HepG2 (cell line): ENCODE measurements around the gene PKLR. TPM values are rescaled to one million over a fixed set of nuclear protein-coding genes. Genes with fewer than 3 reads are reported as not detected.

Source experiments
- ATAC-seq: fragments of 200-7000 bp; cut with Tn5 transposase; 3 replicates; pipeline ENCODE4 v1.9.1; 2020; ENCODE audit warnings: mild to moderate bottlenecking, moderate library complexity
- BruUV-seq: library from RNA; stranded (reverse); fragments of 400-500 nt; replicated peaks from 2 replicates; lab custom pipeline; 2021; lab: Mats Ljungman, UMichigan
- CTCF ChIA-PET: fragments of 300-600 bp; formaldehyde crosslinking; extraction: SDS; loops from one replicate; lab custom pipeline; 2021; ENCODE audit warnings: low total read pairs, inconsistent platforms, low intra/inter-chr PET ratio; lab: Yijun Ruan, JAX
- POLR2A ChIA-PET: fragments of 350-600 bp; sonication (Branson Sonifier 250); formaldehyde crosslinking; loops from one replicate; lab custom pipeline; 2020; ENCODE audit warnings: antibody characterized with exemption, inconsistent platforms; lab: Yijun Ruan, JAX
- DNase-seq: peaks from one replicate; pipeline ENCODE4 v3.0.0-alpha.2; 2015; ENCODE audit warnings: low spot score
- FAIRE-seq: peaks from 3 replicates; lab custom pipeline; 2011; peaks lifted over from hg19 to GRCh38; lab: Jason Lieb, UNC
- H2AFZ ChIP-seq: one replicate; pipeline ENCODE4 v1.6.1; 2011; ENCODE audit warnings: low read length, inconsistent platforms
- H3K27ac ChIP-seq: fragments of 300-600 bp; 3 replicates; pipeline ENCODE4 v1.8.0; 2011; ENCODE audit warnings: mixed run types, mild to moderate bottlenecking, mixed read lengths, low read length, inconsistent platforms; ENCODE audit not compliant: insufficient read depth; ENCODE audit errors: extremely low read length
- H3K27me3 ChIP-seq, 2 experiments: fragments of 200-600 bp in 1 of 2; 2 replicates in 1 of 2; 3 replicates in 1 of 2; pipeline versions ENCODE4 v1.6.0 to v1.8.0; 2011; ENCODE audit warnings: low read length in 2 of 2, mild to moderate bottlenecking in 2 of 2, moderate library complexity in 2 of 2, inconsistent platforms in 1 of 2; ENCODE audit not compliant: insufficient read depth in 2 of 2, control insufficient read depth in 1 of 2
- H3K36me3 ChIP-seq, 2 experiments: fragments of 200-600 bp in 1 of 2; replicated peaks in 1 of 2; 2 replicates in 1 of 2; 3 replicates in 1 of 2; pipeline versions ENCODE4 v1.5.1 to v1.8.0; 2011; ENCODE audit warnings: low read length in 2 of 2, inconsistent platforms in 1 of 2; ENCODE audit not compliant: insufficient read depth in 2 of 2, control insufficient read depth in 1 of 2
- H3K4me1 ChIP-seq: 2 replicates; pipeline ENCODE4 v1.5.1; 2012; ENCODE audit warnings: low read length, inconsistent platforms; ENCODE audit not compliant: insufficient read depth
- H3K4me2 ChIP-seq: 2 replicates; pipeline ENCODE4 v1.6.0; 2011; ENCODE audit warnings: low read depth, low read length, inconsistent platforms
- H3K4me3 ChIP-seq, 3 experiments: fragments of 200-600 bp in 1 of 3; sonication (generic), shearing (Covaris generic) in 1 of 3; replicated peaks in 1 of 3; 2 replicates each; pipeline ENCODE4 v1.5.1; 2011 to 2016; ENCODE audit warnings: low read length in 3 of 3, inconsistent platforms in 2 of 3, low read depth in 2 of 3, mild to moderate bottlenecking in 2 of 3, control low read depth in 1 of 3, mixed read lengths in 1 of 3; ENCODE audit not compliant: insufficient read depth in 1 of 3
- H3K79me2 ChIP-seq: one replicate; pipeline ENCODE4 v1.6.1; 2011; ENCODE audit warnings: low read length, inconsistent platforms; ENCODE audit not compliant: insufficient read depth
- H3K9ac ChIP-seq: 2 replicates; pipeline ENCODE4 v1.6.0; 2011; ENCODE audit warnings: mild to moderate bottlenecking, low read depth, low read length, inconsistent platforms; ENCODE audit not compliant: insufficient read depth
- H3K9me3 ChIP-seq: 2 replicates; pipeline ENCODE4 v1.5.1; 2012; ENCODE audit warnings: mild to moderate bottlenecking, low read length
- H4K20me1 ChIP-seq: 2 replicates; pipeline ENCODE4 v1.6.0; 2011; ENCODE audit warnings: inconsistent platforms, mild to moderate bottlenecking, low read length, moderate library complexity; ENCODE audit not compliant: insufficient read depth
- AHDC1 ChIP-seq: sonication (generic); formaldehyde crosslinking; IDR thresholded peaks from 2 replicates; pipeline ENCODE4 v1.5.1; 2020; ENCODE audit warnings: mild to moderate bottlenecking, missing genetic modification reagents, borderline replicate concordance
- HMG20B ChIP-seq: conservative IDR thresholded peaks from 2 replicates; pipeline ENCODE4 v1.6.1; 2016; ENCODE audit warnings: missing genetic modification reagents, missing compliant biosample characterization
- HNRNPK ChIP-seq: fragments of 200-400 bp; formaldehyde crosslinking; IDR thresholded peaks from 2 replicates; pipeline ENCODE4 v1.6.1; 2018; ENCODE audit warnings: low read length, low read depth, moderate library complexity, mild to moderate bottlenecking; ENCODE audit not compliant: poor library complexity, severe bottlenecking
- KLF11 ChIP-seq: IDR thresholded peaks from 2 replicates; pipeline ENCODE4 v1.6.1; 2016; ENCODE audit warnings: missing compliant biosample characterization
- MAZ ChIP-seq, 2 experiments: sonication (generic) in 1 of 2; formaldehyde crosslinking in 1 of 2; IDR thresholded peaks; 2 replicates each; pipeline versions ENCODE4 v1.5.0 to v1.6.1; 2012 to 2020; ENCODE audit warnings: low read depth in 2 of 2, mild to moderate bottlenecking in 2 of 2, borderline replicate concordance in 1 of 2, improper control_type of control experiment in 1 of 2, low read length in 1 of 2, missing genetic modification reagents in 1 of 2, moderate library complexity in 1 of 2
- SKI ChIP-seq: fragments of 450-650 bp; IDR thresholded peaks from one replicate; pipeline ENCODE4 v1.6.1; 2018; ENCODE audit warnings: mild to moderate bottlenecking; ENCODE audit not compliant: partially characterized antibody
- SOX6 ChIP-seq, 2 experiments: fragments of 450-650 bp in 1 of 2; sonication (generic) in 1 of 2; formaldehyde crosslinking in 1 of 2; IDR thresholded peaks; 2 replicates each; pipeline versions ENCODE4 v1.4.0 to v1.6.1; 2017 to 2020; ENCODE audit warnings: antibody characterized with exemption in 1 of 2, mild to moderate bottlenecking in 1 of 2, missing genetic modification reagents in 1 of 2
- TFDP2 ChIP-seq: sonication (generic); formaldehyde crosslinking; IDR thresholded peaks from 2 replicates; pipeline ENCODE4 v1.4.0; 2020; ENCODE audit warnings: missing genetic modification reagents
- ZNF598 ChIP-seq: sonication (generic); formaldehyde crosslinking; IDR thresholded peaks from 2 replicates; pipeline ENCODE4 v1.5.1; 2020; ENCODE audit warnings: mild to moderate bottlenecking, missing genetic modification reagents, borderline replicate concordance
- WGBS: methylation state at CpG from one replicate; pipeline ENCODE4 v1.1.6; 2017; ENCODE audit warnings: low lambda C conversion rate; 5-methylcytosine and 5-hydroxymethylcytosine counted together
- in situ Hi-C: cut with HindIII; loops from 2 replicates; pipeline ENCODE4 v1.10.0; 2017; ENCODE audit warnings: low pct_unique_long_range_greater_than_20kb; ENCODE audit not compliant: extremely low pct_ligation_motif_present
- intact Hi-C: fragments of 100-400 bp; cut with micrococcal nuclease; formaldehyde crosslinking; loops from one replicate; pipeline ENCODE4 v1.10.0; 2022; ENCODE audit not compliant: unreplicated experiment
- polyA plus RNA-seq, 8 experiments: library from polyadenylated mRNA; depleted of rRNA in 3 of 8; stranded (reverse) in 7 of 8; unstranded in 1 of 8; fragments of >200 nt; fragmentation: Illumina TruSeq in 4 of 8; extraction: Trizol in 4 of 8; gene quantifications; 2 replicates each; pipeline versions ENCODE4 v1.2.1 to v1.2.3, GENCODE V29; 2011 to 2016; ENCODE audit warnings: low read depth in 4 of 8, missing spikeins in 1 of 8, mixed read lengths in 1 of 8; ENCODE audit not compliant: insufficient read depth in 1 of 8
- total RNA-seq, 5 experiments: library from RNA; depleted of rRNA; stranded (reverse); fragments of >200 nt; fragmentation: Illumina TruSeq; extraction: Trizol; gene quantifications; 2 replicates each; pipeline ENCODE4 v1.2.3, GENCODE V29; 2016; ENCODE audit warnings: low read depth in 1 of 5

The PKLR gene
- total and polyA plus RNA-seq, 2 of the 13 experiments (the other 11 are each of a cell fraction or from before 2014, with no cell fraction given): 10.3 to 29.3 TPM

- no peak for TF ChIP-seq HMG20B (CRISPR knock-in tag)
- TF ChIP-seq SOX6 (IDR thresholded peaks at IDR 0.05): no peak
- TF ChIP-seq SOX6 (CRISPR knock-in tag; IDR thresholded peaks at IDR 0.05): no peak
- TF ChIP-seq, all 625 proteins: peak for 0
These were observed 45.0 kb downstream of the PKLR start (continued) for GRCh38 chr1:155256058-155256852.

- Histone ChIP-seq H3K4me2 (peak within 1 kb of the TSS; percentile 99), H3K36me3 (peaks cover 5 to 10% of the 10 kb centered on the region in 2 experiments; a peak in 3 of 5 replicates), H3K9ac (peak within 1 kb of the TSS; percentile 72), H3K79me2 (peaks cover 9% of the 10 kb centered on the region), H3K9me3 (no peaks in the 10 kb centered on the region), H3K27ac (peak within 1 kb of the TSS; percentile 47), H3K27me3 (no peaks in the 10 kb centered on the region), H4K20me1 (no peaks in the 10 kb centered on the region), H3K4me1 (peaks cover 50% of the 10 kb centered on the region), H2AFZ (no peak within 1 kb of the TSS), H3K4me3 (peak within 1 kb of the TSS; percentile 61 to 83 (median 72))
- intact Hi-C loops (loop anchor here (1.0 kb wide), 1 partner anchor 53 kb away; the partner anchor contains the start of gene FDPS), in situ Hi-C loops (loop anchor here (10.0 kb wide), 1 partner anchor 49 kb away; the partner anchor contains the start of genes FDPS and PKLR)
- POLR2A ChIA-PET: interaction anchor here (1.0 to 1.3 kb wide), 7 partner anchors 17 to 308 kb away, joined by 3 to 12 read pairs (median 3); partner anchors contain the start of genes CLK2, FDPS and PKLR
- peak; percentile 73 for ATAC-seq
- peak; percentile 51 for FAIRE-seq
- WGBS: 35% methylated on average over 26 of the region's 54 CpGs
- peak; percentile 63 for DNase-seq
- CTCF ChIA-PET: interaction anchor here (0.9 kb wide), 1 partner anchor 52 kb away, joined by 3 read pairs; no protein-coding TSS in a partner anchor
- BruUV-seq: no TSS peak
- no peak for TF ChIP-seq SKI
- TF ChIP-seq MAZ (IDR thresholded peaks at IDR 0.05; ENCODE audit: borderline replicate concordance, low read depth, low read length): peak; percentile 47; the same call in 1 of the 2 replicates
- TF ChIP-seq MAZ (CRISPR knock-in tag; IDR thresholded peaks at IDR 0.05; ENCODE audit: low read depth): peak; percentile 57; the same call in 1 of the 2 replicates
- TF ChIP-seq TFDP2: peak; percentile 41; the same call in 1 of the 2 replicates
- no peak for TF ChIP-seq ZNF598 (CRISPR knock-in tag)
- no peak for TF ChIP-seq KLF11 (CRISPR knock-in tag)
- TF ChIP-seq HNRNPK: peak; percentile 98
- no peak for TF ChIP-seq AHDC1
These were observed 45.8 kb downstream of the PKLR start, which contains the start of gene ENTREP3 for GRCh38 chr1:155255243-155256007. Gene ENTREP3, minus strand, starts transcription at chr1:155255483. Its CDS starts 606 bp downstream, at chr1:155254877.
